Retina (tissue), 1 donor: ENCODE results near the gene SERPINB11.
"Not testable (repeated sequence)": the region's sequence is repeated elsewhere in the genome, so short reads cannot be mapped to it uniquely, and the experiment has no call there.

Experiments
- DNase-seq: peaks from one replicate; pipeline ENCODE4 v3.0.0-alpha.2; 2016

The SERPINB11 gene

GRCh38 chr18:63731215-63731614 is 28.5 kb downstream of the SERPINB11 start:
- no peak for DNase-seq

GRCh38 chr18:63736876-63737275 is 34.1 kb downstream of the SERPINB11 start:
- DNase-seq, result no peak

- no peak for DNase-seq
Measured at GRCh38 chr18:63741769-63742168, 39.0 kb downstream of the SERPINB11 start.

- no peak for DNase-seq
Measured at GRCh38 chr18:63747006-63747405, 44.2 kb downstream of the SERPINB11 start.

GRCh38 chr18:63749489-63749888 is 46.7 kb downstream of the SERPINB11 start:
- DNase-seq, result no peak

GRCh38 chr18:63752636-63753035 is 49.9 kb downstream of the SERPINB11 start:
- no peak for DNase-seq

GRCh38 chr18:63753676-63754075 is 50.9 kb downstream of the SERPINB11 start:
- no peak for DNase-seq

GRCh38 chr18:63757541-63757940 is 54.8 kb downstream of the SERPINB11 start:
- DNase-seq, result no peak

GRCh38 chr18:63758615-63759240 is 56.0 kb downstream of the SERPINB11 start:
- DNase-seq, result peak; percentile 69

- not testable (repeated sequence) for DNase-seq
Measured at GRCh38 chr18:63759786-63760185, 57.0 kb downstream of the SERPINB11 start.

- DNase-seq, result no peak
Measured at GRCh38 chr18:63762518-63762917, 59.8 kb downstream of the SERPINB11 start.

GRCh38 chr18:63763831-63764600 is 61.3 kb downstream of the SERPINB11 start:
- DNase-seq, result no peak

- DNase-seq, result no peak
Measured at GRCh38 chr18:63765837-63766236, 63.1 kb downstream of the SERPINB11 start.
